Mesenchymal stem cell (in vitro differentiated cells and primary cell): Measurements from ENCODE around the gene PSMD11.
A peak's percentile ranks its signal among the peaks of the same experiment; 100 is the strongest.

ENCODE experiments used
- DNase-seq: peaks from one replicate; pipeline ENCODE4 v3.0.0-alpha.2; 2013
- H2AFZ ChIP-seq: one replicate; pipeline ENCODE4 v1.6.1; 2013; ENCODE audit warnings: low read depth, mild to moderate bottlenecking, control low read depth, inconsistent platforms, low read length, moderate library complexity
- H2AK5ac ChIP-seq: 2 replicates; pipeline ENCODE4 v1.6.1; 2013; ENCODE audit warnings: low read length, moderate library complexity, mild to moderate bottlenecking, inconsistent platforms; ENCODE audit not compliant: severe bottlenecking
- H2BK120ac ChIP-seq: one replicate; pipeline ENCODE4 v1.6.1; 2013; ENCODE audit warnings: low read depth, mild to moderate bottlenecking, inconsistent platforms, low read length, moderate library complexity
- H2BK12ac ChIP-seq, 2 experiments: one replicate each; pipeline ENCODE4 v1.6.1; 2013; ENCODE audit warnings: inconsistent platforms in 2 of 2, low read length in 2 of 2, mild to moderate bottlenecking in 2 of 2, moderate library complexity in 2 of 2, control low read depth in 1 of 2
- H2BK15ac ChIP-seq: one replicate; pipeline ENCODE4 v1.6.1; 2013; ENCODE audit warnings: mild to moderate bottlenecking, low read depth, inconsistent platforms; ENCODE audit not compliant: poor library complexity, severe bottlenecking
- H2BK5ac ChIP-seq: 2 replicates; pipeline ENCODE4 v1.6.1; 2013; ENCODE audit warnings: low read depth, mild to moderate bottlenecking, low read length, control low read depth, inconsistent platforms; ENCODE audit not compliant: poor library complexity, severe bottlenecking
- H3K14ac ChIP-seq, 2 experiments: one replicate each; pipeline ENCODE4 v1.6.1; 2013; ENCODE audit warnings: inconsistent platforms in 2 of 2, low read length in 2 of 2, control low read depth in 1 of 2, mild to moderate bottlenecking in 1 of 2, moderate library complexity in 1 of 2
- H3K18ac ChIP-seq, 2 experiments: one replicate each; pipeline ENCODE4 v1.6.1; 2013; ENCODE audit warnings: inconsistent platforms in 2 of 2, low read length in 2 of 2, control low read depth in 1 of 2, low read depth in 1 of 2, mild to moderate bottlenecking in 1 of 2
- H3K23ac ChIP-seq, 2 experiments: one replicate each; pipeline ENCODE4 v1.6.1; 2013; ENCODE audit warnings: inconsistent platforms in 2 of 2, low read length in 2 of 2, mild to moderate bottlenecking in 2 of 2, moderate library complexity in 2 of 2, control low read depth in 1 of 2
- H3K27ac ChIP-seq: 2 replicates; pipeline ENCODE4 v1.5.1; 2013; ENCODE audit warnings: mild to moderate bottlenecking, moderate library complexity, low read length, control low read depth, inconsistent platforms; ENCODE audit not compliant: poor library complexity, severe bottlenecking
- H3K27me3 ChIP-seq, 2 experiments: 2 replicates each; pipeline versions ENCODE4 v1.6.1 to v1.7.0; 2013; ENCODE audit warnings: low read length in 2 of 2, mild to moderate bottlenecking in 2 of 2, moderate library complexity in 2 of 2, control low read depth in 1 of 2, inconsistent platforms in 1 of 2; ENCODE audit not compliant: control insufficient read depth in 1 of 2, insufficient read depth in 1 of 2
- H3K36me3 ChIP-seq, 2 experiments: 2 replicates each; pipeline versions ENCODE4 v1.6.1 to v1.7.0; 2013; ENCODE audit warnings: low read length in 2 of 2, control low read depth in 1 of 2, inconsistent platforms in 1 of 2, low read depth in 1 of 2, mild to moderate bottlenecking in 1 of 2; ENCODE audit not compliant: insufficient read depth in 2 of 2, control insufficient read depth in 1 of 2
- H3K4ac ChIP-seq, 2 experiments: one replicate each; pipeline ENCODE4 v1.6.1; 2013; ENCODE audit warnings: inconsistent platforms in 2 of 2, low read length in 2 of 2, mild to moderate bottlenecking in 2 of 2, moderate library complexity in 2 of 2, control low read depth in 1 of 2, low read depth in 1 of 2
- H3K4me1 ChIP-seq: 2 replicates; pipeline ENCODE4 v1.6.1; 2013; ENCODE audit warnings: low read depth, low read length, control low read depth; ENCODE audit not compliant: control insufficient read depth, insufficient read depth
- H3K4me2 ChIP-seq: 2 replicates; pipeline ENCODE4 v1.6.1; 2013; ENCODE audit warnings: low read length, mild to moderate bottlenecking, inconsistent platforms; ENCODE audit not compliant: poor library complexity, severe bottlenecking
- H3K4me3 ChIP-seq, 2 experiments: 2 replicates each; pipeline versions ENCODE4 v1.5.1 to v1.7.0; 2013; ENCODE audit warnings: low read length in 2 of 2, mild to moderate bottlenecking in 2 of 2, control low read depth in 1 of 2, low read depth in 1 of 2; ENCODE audit not compliant: insufficient read depth in 1 of 2
- H3K79me1 ChIP-seq: replicated peaks from 2 replicates; pipeline ENCODE4 v1.6.1; 2013; ENCODE audit warnings: mild to moderate bottlenecking, control low read depth, low read length, inconsistent platforms; ENCODE audit not compliant: poor library complexity, severe bottlenecking
- H3K9ac ChIP-seq: 2 replicates; pipeline ENCODE4 v1.7.0; 2013; ENCODE audit warnings: mild to moderate bottlenecking, low read length, moderate library complexity
- H3K9me3 ChIP-seq: 2 replicates; pipeline ENCODE4 v1.7.0; 2013; ENCODE audit warnings: mild to moderate bottlenecking, low read length; ENCODE audit not compliant: control insufficient read depth
- H4K8ac ChIP-seq: one replicate; pipeline ENCODE4 v1.6.1; 2013; ENCODE audit warnings: inconsistent platforms, mild to moderate bottlenecking, low read length, moderate library complexity
- H4K91ac ChIP-seq: one replicate; pipeline ENCODE4 v1.6.1; 2013; ENCODE audit warnings: mild to moderate bottlenecking, low read length, inconsistent platforms
- WGBS: methylation state at CpG from one replicate; pipeline ENCODE4 v1.1.7; 2013; ENCODE audit warnings: mixed read lengths; 5-methylcytosine and 5-hydroxymethylcytosine counted together

Gene PSMD11

DNA sequence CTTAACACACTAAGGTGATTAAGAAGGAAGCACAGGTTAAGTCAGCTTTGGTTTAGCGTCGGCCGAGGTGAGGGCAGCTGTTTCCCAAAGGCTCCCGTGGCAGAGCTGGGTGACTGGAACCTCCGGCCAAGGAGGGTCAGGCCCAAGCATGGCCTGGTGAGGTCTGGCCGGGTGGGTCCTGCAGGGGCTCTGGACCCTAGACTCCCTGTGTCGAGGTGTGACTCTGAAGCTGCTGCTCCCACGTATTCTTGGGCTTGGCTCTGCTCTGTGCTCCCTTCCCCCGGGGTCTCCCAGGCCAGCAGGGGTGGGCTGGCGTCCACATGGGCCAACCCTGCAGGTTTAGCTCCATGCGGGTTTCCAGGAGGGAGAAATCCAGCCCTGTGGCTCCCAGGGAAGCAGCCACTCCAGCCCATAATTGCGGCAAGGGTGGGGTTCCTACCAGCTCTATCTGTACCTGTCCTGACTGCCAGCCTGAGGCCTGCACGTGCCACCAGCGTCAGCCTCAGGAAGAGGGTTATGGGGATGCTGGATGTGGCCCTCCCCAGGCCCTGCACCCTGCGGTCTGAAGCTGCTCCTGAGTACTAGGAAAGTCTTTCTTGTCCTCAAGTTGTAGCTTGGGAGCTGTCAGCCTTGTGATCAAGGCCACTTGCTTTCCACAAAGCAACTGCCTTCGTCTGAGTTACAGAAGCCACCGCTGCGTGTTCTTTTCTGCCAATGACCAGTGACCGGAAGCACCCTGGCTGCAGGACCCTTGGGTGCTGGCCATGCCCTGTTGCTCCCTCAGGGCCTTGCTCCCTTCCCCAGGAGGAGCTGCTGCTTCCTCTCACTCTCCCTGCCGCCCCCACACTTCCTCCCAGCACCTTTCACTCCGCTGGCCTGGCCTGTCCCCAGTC, 47.3 kb downstream of the PSMD11 start:
- Histone ChIP-seq H3K4me1 (peaks cover 48% of the 10 kb centered on the region), H2AFZ (no peak overlapping the region), H3K4me2 (no peak overlapping the region), H3K4ac (no peak overlapping the region), H3K9ac (no peak overlapping the region), H3K9me3 (no peaks in the 10 kb centered on the region), H3K27me3 (no peaks in the 10 kb centered on the region), H2BK12ac (no peak overlapping the region), H3K14ac (no peak overlapping the region), H2BK5ac (no peak overlapping the region), H2BK120ac (no peak overlapping the region), H3K27ac (no peak overlapping the region), H3K4me3 (no peak overlapping the region), H3K18ac (peak overlapping the region in 1 of 2 experiments; percentile 58), H3K36me3 (peaks cover 17 to 24% of the 10 kb centered on the region in 2 experiments), H3K23ac (peak overlapping the region in 1 of 2 experiments; percentile 60), H2BK15ac (no peak overlapping the region), H2AK5ac (no peak overlapping the region), H4K8ac (no peak overlapping the region), H3K79me1 (peaks cover 21% of the 10 kb centered on the region), H4K91ac (no peak overlapping the region)
- no peak for DNase-seq
- WGBS: 88% methylated on average over 21 of the region's 21 CpGs

- no peak overlapping the region for H2BK15ac ChIP-seq
- H3K23ac ChIP-seq: no peak overlapping the region
- no peaks in the 10 kb centered on the region for H3K27me3 ChIP-seq
- H3K18ac ChIP-seq: peak overlapping the region in 1 of 2 experiments; percentile 58
- peaks cover 54% of the 10 kb centered on the region for H3K4me1 ChIP-seq
- H3K79me1 ChIP-seq: peaks cover 21% of the 10 kb centered on the region
- no peaks in the 10 kb centered on the region for H3K9me3 ChIP-seq
- no peak overlapping the region for H2AK5ac ChIP-seq
- H2BK120ac ChIP-seq: no peak overlapping the region
- H3K4me3 ChIP-seq: no peak overlapping the region
- H2BK12ac ChIP-seq: no peak overlapping the region
- no peak overlapping the region for H3K27ac ChIP-seq
- no peak overlapping the region for H3K4ac ChIP-seq
- 77% methylated on average over 4 of the region's 4 CpGs for WGBS
- no peak overlapping the region for H3K14ac ChIP-seq
- no peak overlapping the region for H3K9ac ChIP-seq
- H4K91ac ChIP-seq: no peak overlapping the region
- no peak overlapping the region for H3K4me2 ChIP-seq
- H2AFZ ChIP-seq: no peak overlapping the region
- no peak overlapping the region for H2BK5ac ChIP-seq
- H3K36me3 ChIP-seq: peaks cover 17 to 24% of the 10 kb centered on the region in 2 experiments
- H4K8ac ChIP-seq: no peak overlapping the region
- DNase-seq: no peak
Measured at GRCh38 chr17:32492264-32492589, 47.9 kb downstream of the PSMD11 start.

- Histone ChIP-seq H2BK15ac (no peak overlapping the region), H3K9ac (no peak overlapping the region), H2AFZ (no peak overlapping the region), H3K27ac (no peak overlapping the region), H3K14ac (no peak overlapping the region), H3K4me3 (no peak overlapping the region), H3K18ac (no peak overlapping the region), H4K8ac (no peak overlapping the region), H3K27me3 (no peaks in the 10 kb centered on the region), H3K23ac (no peak overlapping the region), H3K9me3 (no peaks in the 10 kb centered on the region), H2BK120ac (no peak overlapping the region), H2AK5ac (no peak overlapping the region), H3K4me2 (no peak overlapping the region), H4K91ac (no peak overlapping the region), H2BK12ac (no peak overlapping the region), H3K36me3 (peaks cover 17 to 24% of the 10 kb centered on the region in 2 experiments), H3K4me1 (peaks cover 54% of the 10 kb centered on the region), H3K4ac (no peak overlapping the region), H3K79me1 (peaks cover 21% of the 10 kb centered on the region), H2BK5ac (no peak overlapping the region)
- DNase-seq: no peak
- WGBS: 96% methylated on average over 7 of the region's 7 CpGs
Measured at GRCh38 chr17:32492648-32493289, 48.5 kb downstream of the PSMD11 start.

GRCh38 chr17:32493571-32493970, 49.3 kb downstream of the PSMD11 start:
- H3K27ac ChIP-seq: no peak overlapping the region
- H2BK5ac ChIP-seq: no peak overlapping the region
- no peak overlapping the region for H2BK12ac ChIP-seq
- no peak overlapping the region for H3K4ac ChIP-seq
- no peak overlapping the region for H2AFZ ChIP-seq
- H3K23ac ChIP-seq: no peak overlapping the region
- H2BK15ac ChIP-seq: no peak overlapping the region
- peaks cover 53% of the 10 kb centered on the region for H3K4me1 ChIP-seq
- no peak for DNase-seq
- 91% methylated on average over 15 of the region's 15 CpGs for WGBS
- H4K8ac ChIP-seq: no peak overlapping the region
- H3K36me3 ChIP-seq: peaks cover 17 to 18% of the 10 kb centered on the region in 2 experiments
- H3K9me3 ChIP-seq: no peaks in the 10 kb centered on the region
- peaks cover 16% of the 10 kb centered on the region for H3K79me1 ChIP-seq
- no peak overlapping the region for H3K14ac ChIP-seq
- H2BK120ac ChIP-seq: no peak overlapping the region
- H3K18ac ChIP-seq: no peak overlapping the region
- H2AK5ac ChIP-seq: no peak overlapping the region
- no peak overlapping the region for H3K9ac ChIP-seq
- H3K4me3 ChIP-seq: no peak overlapping the region
- no peak overlapping the region for H3K4me2 ChIP-seq
- no peaks in the 10 kb centered on the region for H3K27me3 ChIP-seq
- H4K91ac ChIP-seq: no peak overlapping the region
